HEK293 (cell line): Measurements from ENCODE around the gene NOC2L.
A peak's percentile ranks its signal among the peaks of the same experiment; 100 is the strongest.

Experiments
- CTCF ChIP-seq: fragments of 450-650 bp; formaldehyde crosslinking; IDR thresholded peaks from 2 replicates; pipeline ENCODE4 v1.5.1; 2016; ENCODE audit warnings: missing biosample characterization, missing genetic modification characterization
- ZBTB49 ChIP-seq: fragments of 450-650 bp; formaldehyde crosslinking; IDR thresholded peaks from 2 replicates; pipeline ENCODE4 v1.5.1; 2016; ENCODE audit warnings: missing biosample characterization, missing genetic modification characterization, low read depth
- ZBTB7A ChIP-seq: fragments of 450-650 bp; formaldehyde crosslinking; IDR thresholded peaks from 2 replicates; pipeline ENCODE4 v1.5.1; 2016; ENCODE audit warnings: low read depth, missing biosample characterization, missing genetic modification characterization
- ZBTB8A ChIP-seq: fragments of 450-650 bp; formaldehyde crosslinking; IDR thresholded peaks from 2 replicates; pipeline ENCODE4 v1.5.1; 2016; ENCODE audit warnings: missing biosample characterization, missing genetic modification characterization
- ZFP37 ChIP-seq: fragments of 450-650 bp; formaldehyde crosslinking; IDR thresholded peaks from 2 replicates; pipeline ENCODE4 v1.5.1; 2016; ENCODE audit warnings: missing biosample characterization, missing genetic modification characterization
- ZNF10 ChIP-seq: fragments of 450-650 bp; formaldehyde crosslinking; IDR thresholded peaks from 2 replicates; pipeline ENCODE4 v1.5.1; 2017; ENCODE audit warnings: missing biosample characterization, missing genetic modification characterization
- ZNF140 ChIP-seq: fragments of 450-650 bp; formaldehyde crosslinking; IDR thresholded peaks from 2 replicates; pipeline ENCODE4 v1.5.1; 2016; ENCODE audit warnings: missing biosample characterization, missing genetic modification characterization
- ZNF155 ChIP-seq: fragments of 450-650 bp; formaldehyde crosslinking; IDR thresholded peaks from 2 replicates; pipeline ENCODE4 v1.5.1; 2016; ENCODE audit warnings: missing biosample characterization, missing genetic modification characterization
- ZNF175 ChIP-seq: fragments of 450-650 bp; formaldehyde crosslinking; IDR thresholded peaks from 2 replicates; pipeline ENCODE4 v1.5.1; 2016; ENCODE audit warnings: missing biosample characterization, missing genetic modification characterization
- ZNF311 ChIP-seq: fragments of 450-650 bp; formaldehyde crosslinking; IDR thresholded peaks from 2 replicates; pipeline ENCODE4 v1.5.1; 2017; ENCODE audit warnings: missing biosample characterization, missing genetic modification characterization, borderline replicate concordance
- ZNF391 ChIP-seq: fragments of 450-650 bp; formaldehyde crosslinking; IDR thresholded peaks from 2 replicates; pipeline ENCODE4 v1.5.1; 2016; ENCODE audit warnings: low read depth, missing biosample characterization, missing genetic modification characterization, borderline replicate concordance
- ZNF404 ChIP-seq: fragments of 450-650 bp; formaldehyde crosslinking; IDR thresholded peaks from 2 replicates; pipeline ENCODE4 v1.5.1; 2017; ENCODE audit warnings: missing biosample characterization, missing genetic modification characterization
- ZNF416 ChIP-seq: fragments of 450-650 bp; formaldehyde crosslinking; IDR thresholded peaks from 2 replicates; pipeline ENCODE4 v1.5.1; 2016; ENCODE audit warnings: missing biosample characterization, missing genetic modification characterization
- ZNF571 ChIP-seq: fragments of 450-650 bp; formaldehyde crosslinking; IDR thresholded peaks from 2 replicates; pipeline ENCODE4 v1.5.0; 2017; ENCODE audit warnings: missing biosample characterization, missing genetic modification characterization
- ZNF621 ChIP-seq: fragments of 450-650 bp; formaldehyde crosslinking; IDR thresholded peaks from 2 replicates; pipeline ENCODE4 v1.5.1; 2017; ENCODE audit warnings: missing biosample characterization, missing genetic modification characterization
- ZNF623 ChIP-seq: fragments of 450-650 bp; formaldehyde crosslinking; IDR thresholded peaks from 2 replicates; pipeline ENCODE4 v1.5.1; 2016; ENCODE audit warnings: missing biosample characterization, missing genetic modification characterization
- ZNF791 ChIP-seq: fragments of 450-650 bp; formaldehyde crosslinking; IDR thresholded peaks from 2 replicates; pipeline ENCODE4 v1.5.1; 2016; ENCODE audit warnings: missing biosample characterization, missing genetic modification characterization
- ZNF792 ChIP-seq: fragments of 450-650 bp; formaldehyde crosslinking; IDR thresholded peaks from 2 replicates; pipeline ENCODE4 v1.5.1; 2016; ENCODE audit warnings: missing biosample characterization, missing genetic modification characterization
- TF ChIP-seq, protein P1 (sequence below): fragments of 450-650 bp; formaldehyde crosslinking; IDR thresholded peaks from 2 replicates; pipeline ENCODE4 v1.5.0; 2017; ENCODE audit warnings: missing biosample characterization, missing genetic modification characterization, borderline replicate concordance
- TF ChIP-seq, protein P2 (sequence below): fragments of 450-650 bp; formaldehyde crosslinking; IDR thresholded peaks from 2 replicates; pipeline ENCODE4 v1.5.1; 2016; ENCODE audit warnings: missing biosample characterization, missing genetic modification characterization
- TF ChIP-seq, protein P3 (sequence below): IDR thresholded peaks from 2 replicates; pipeline ENCODE4 v1.6.1; 2011; ENCODE audit warnings: mild to moderate bottlenecking, low read depth, low read length, borderline replicate concordance
- TF ChIP-seq, protein P4 (sequence below): fragments of 450-650 bp; formaldehyde crosslinking; IDR thresholded peaks from 2 replicates; pipeline ENCODE4 v1.5.1; 2016; ENCODE audit warnings: missing biosample characterization, missing genetic modification characterization
- TF ChIP-seq, protein P5 (sequence below): fragments of 450-650 bp; formaldehyde crosslinking; IDR thresholded peaks from 2 replicates; pipeline ENCODE4 v1.5.1; 2016; ENCODE audit warnings: missing biosample characterization, missing genetic modification characterization
- TF ChIP-seq, protein P6 (sequence below): fragments of 450-650 bp; formaldehyde crosslinking; IDR thresholded peaks from 2 replicates; pipeline ENCODE4 v1.5.1; 2016; ENCODE audit warnings: missing biosample characterization, missing genetic modification characterization, low read depth

Gene NOC2L

GRCh38 chr1:934991-935750 is 23.9 kb downstream of the NOC2L start (continued):
- TF ChIP-seq ZNF623 (tag by site-specific recombination) (no peak), ZNF791 (tag by site-specific recombination) (no peak), ZNF571 (tag by site-specific recombination) (no peak), ZNF155 (tag by site-specific recombination) (no peak), ZBTB8A (tag by site-specific recombination) (peak; percentile 83), ZNF391 (no peak), ZNF792 (tag by site-specific recombination) (no peak; the same call in 1 of the 2 replicates), ZFP37 (tag by site-specific recombination) (no peak), ZNF10 (tag by site-specific recombination) (peak; percentile 91), ZNF175 (tag by site-specific recombination) (no peak), ZBTB7A (tag by site-specific recombination) (0 out of 2 replicates have a peak, but pooled peaks have one; percentile 39), ZBTB49 (no peak), ZNF140 (tag by site-specific recombination) (no peak), CTCF (tag by site-specific recombination) (no peak), ZNF621 (tag by site-specific recombination) (no peak), ZNF404 (tag by site-specific recombination) (no peak), ZNF416 (tag by site-specific recombination) (no peak), ZNF311 (no peak)
- TF ChIP-seq, protein P1, sequence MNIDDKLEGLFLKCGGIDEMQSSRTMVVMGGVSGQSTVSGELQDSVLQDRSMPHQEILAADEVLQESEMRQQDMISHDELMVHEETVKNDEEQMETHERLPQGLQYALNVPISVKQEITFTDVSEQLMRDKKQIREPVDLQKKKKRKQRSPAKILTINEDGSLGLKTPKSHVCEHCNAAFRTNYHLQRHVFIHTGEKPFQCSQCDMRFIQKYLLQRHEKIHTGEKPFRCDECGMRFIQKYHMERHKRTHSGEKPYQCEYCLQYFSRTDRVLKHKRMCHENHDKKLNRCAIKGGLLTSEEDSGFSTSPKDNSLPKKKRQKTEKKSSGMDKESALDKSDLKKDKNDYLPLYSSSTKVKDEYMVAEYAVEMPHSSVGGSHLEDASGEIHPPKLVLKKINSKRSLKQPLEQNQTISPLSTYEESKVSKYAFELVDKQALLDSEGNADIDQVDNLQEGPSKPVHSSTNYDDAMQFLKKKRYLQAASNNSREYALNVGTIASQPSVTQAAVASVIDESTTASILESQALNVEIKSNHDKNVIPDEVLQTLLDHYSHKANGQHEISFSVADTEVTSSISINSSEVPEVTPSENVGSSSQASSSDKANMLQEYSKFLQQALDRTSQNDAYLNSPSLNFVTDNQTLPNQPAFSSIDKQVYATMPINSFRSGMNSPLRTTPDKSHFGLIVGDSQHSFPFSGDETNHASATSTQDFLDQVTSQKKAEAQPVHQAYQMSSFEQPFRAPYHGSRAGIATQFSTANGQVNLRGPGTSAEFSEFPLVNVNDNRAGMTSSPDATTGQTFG (tag by site-specific recombination), result no peak
- TF ChIP-seq, protein P2, sequence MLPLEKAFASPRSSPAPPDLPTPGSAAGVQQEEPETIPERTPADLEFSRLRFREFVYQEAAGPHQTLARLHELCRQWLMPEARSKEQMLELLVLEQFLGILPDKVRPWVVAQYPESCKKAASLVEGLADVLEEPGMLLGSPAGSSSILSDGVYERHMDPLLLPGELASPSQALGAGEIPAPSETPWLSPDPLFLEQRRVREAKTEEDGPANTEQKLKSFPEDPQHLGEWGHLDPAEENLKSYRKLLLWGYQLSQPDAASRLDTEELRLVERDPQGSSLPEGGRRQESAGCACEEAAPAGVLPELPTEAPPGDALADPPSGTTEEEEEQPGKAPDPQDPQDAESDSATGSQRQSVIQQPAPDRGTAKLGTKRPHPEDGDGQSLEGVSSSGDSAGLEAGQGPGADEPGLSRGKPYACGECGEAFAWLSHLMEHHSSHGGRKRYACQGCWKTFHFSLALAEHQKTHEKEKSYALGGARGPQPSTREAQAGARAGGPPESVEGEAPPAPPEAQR (tag by site-specific recombination), result no peak
- TF ChIP-seq, protein P3, sequence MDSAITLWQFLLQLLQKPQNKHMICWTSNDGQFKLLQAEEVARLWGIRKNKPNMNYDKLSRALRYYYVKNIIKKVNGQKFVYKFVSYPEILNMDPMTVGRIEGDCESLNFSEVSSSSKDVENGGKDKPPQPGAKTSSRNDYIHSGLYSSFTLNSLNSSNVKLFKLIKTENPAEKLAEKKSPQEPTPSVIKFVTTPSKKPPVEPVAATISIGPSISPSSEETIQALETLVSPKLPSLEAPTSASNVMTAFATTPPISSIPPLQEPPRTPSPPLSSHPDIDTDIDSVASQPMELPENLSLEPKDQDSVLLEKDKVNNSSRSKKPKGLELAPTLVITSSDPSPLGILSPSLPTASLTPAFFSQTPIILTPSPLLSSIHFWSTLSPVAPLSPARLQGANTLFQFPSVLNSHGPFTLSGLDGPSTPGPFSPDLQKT, result no peak
- TF ChIP-seq, protein P4, sequence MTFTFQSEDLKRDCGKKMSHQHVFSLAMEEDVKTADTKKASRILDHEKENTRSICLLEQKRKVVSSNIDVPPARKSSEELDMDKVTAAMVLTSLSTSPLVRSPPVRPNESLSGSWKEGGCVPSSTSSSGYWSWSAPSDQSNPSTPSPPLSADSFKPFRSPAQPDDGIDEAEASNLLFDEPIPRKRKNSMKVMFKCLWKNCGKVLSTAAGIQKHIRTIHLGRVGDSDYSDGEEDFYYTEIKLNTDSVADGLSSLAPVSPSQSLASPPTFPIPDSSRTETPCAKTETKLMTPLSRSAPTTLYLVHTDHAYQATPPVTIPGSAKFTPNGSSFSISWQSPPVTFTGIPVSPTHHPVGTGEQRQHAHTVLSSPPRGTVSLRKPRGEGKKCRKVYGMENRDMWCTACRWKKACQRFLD (tag by site-specific recombination), result no peak
- TF ChIP-seq, protein P5, sequence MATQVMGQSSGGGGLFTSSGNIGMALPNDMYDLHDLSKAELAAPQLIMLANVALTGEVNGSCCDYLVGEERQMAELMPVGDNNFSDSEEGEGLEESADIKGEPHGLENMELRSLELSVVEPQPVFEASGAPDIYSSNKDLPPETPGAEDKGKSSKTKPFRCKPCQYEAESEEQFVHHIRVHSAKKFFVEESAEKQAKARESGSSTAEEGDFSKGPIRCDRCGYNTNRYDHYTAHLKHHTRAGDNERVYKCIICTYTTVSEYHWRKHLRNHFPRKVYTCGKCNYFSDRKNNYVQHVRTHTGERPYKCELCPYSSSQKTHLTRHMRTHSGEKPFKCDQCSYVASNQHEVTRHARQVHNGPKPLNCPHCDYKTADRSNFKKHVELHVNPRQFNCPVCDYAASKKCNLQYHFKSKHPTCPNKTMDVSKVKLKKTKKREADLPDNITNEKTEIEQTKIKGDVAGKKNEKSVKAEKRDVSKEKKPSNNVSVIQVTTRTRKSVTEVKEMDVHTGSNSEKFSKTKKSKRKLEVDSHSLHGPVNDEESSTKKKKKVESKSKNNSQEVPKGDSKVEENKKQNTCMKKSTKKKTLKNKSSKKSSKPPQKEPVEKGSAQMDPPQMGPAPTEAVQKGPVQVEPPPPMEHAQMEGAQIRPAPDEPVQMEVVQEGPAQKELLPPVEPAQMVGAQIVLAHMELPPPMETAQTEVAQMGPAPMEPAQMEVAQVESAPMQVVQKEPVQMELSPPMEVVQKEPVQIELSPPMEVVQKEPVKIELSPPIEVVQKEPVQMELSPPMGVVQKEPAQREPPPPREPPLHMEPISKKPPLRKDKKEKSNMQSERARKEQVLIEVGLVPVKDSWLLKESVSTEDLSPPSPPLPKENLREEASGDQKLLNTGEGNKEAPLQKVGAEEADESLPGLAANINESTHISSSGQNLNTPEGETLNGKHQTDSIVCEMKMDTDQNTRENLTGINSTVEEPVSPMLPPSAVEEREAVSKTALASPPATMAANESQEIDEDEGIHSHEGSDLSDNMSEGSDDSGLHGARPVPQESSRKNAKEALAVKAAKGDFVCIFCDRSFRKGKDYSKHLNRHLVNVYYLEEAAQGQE (tag by site-specific recombination), result no peak
- TF ChIP-seq, protein P6, sequence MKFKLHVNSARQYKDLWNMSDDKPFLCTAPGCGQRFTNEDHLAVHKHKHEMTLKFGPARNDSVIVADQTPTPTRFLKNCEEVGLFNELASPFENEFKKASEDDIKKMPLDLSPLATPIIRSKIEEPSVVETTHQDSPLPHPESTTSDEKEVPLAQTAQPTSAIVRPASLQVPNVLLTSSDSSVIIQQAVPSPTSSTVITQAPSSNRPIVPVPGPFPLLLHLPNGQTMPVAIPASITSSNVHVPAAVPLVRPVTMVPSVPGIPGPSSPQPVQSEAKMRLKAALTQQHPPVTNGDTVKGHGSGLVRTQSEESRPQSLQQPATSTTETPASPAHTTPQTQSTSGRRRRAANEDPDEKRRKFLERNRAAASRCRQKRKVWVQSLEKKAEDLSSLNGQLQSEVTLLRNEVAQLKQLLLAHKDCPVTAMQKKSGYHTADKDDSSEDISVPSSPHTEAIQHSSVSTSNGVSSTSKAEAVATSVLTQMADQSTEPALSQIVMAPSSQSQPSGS, result no peak
